DMS153 (cell line): ENCODE data around the gene PCDHA4.
"Not testable (repeated sequence)": the region's sequence is repeated elsewhere in the genome, so short reads cannot be mapped to it uniquely, and the experiment has no call there.

Experiments used
- DNase-seq: peaks from one replicate; lab custom pipeline; 2025; lab: John Stamatoyannopoulos, UW

PCDHA4 gene

DNA sequence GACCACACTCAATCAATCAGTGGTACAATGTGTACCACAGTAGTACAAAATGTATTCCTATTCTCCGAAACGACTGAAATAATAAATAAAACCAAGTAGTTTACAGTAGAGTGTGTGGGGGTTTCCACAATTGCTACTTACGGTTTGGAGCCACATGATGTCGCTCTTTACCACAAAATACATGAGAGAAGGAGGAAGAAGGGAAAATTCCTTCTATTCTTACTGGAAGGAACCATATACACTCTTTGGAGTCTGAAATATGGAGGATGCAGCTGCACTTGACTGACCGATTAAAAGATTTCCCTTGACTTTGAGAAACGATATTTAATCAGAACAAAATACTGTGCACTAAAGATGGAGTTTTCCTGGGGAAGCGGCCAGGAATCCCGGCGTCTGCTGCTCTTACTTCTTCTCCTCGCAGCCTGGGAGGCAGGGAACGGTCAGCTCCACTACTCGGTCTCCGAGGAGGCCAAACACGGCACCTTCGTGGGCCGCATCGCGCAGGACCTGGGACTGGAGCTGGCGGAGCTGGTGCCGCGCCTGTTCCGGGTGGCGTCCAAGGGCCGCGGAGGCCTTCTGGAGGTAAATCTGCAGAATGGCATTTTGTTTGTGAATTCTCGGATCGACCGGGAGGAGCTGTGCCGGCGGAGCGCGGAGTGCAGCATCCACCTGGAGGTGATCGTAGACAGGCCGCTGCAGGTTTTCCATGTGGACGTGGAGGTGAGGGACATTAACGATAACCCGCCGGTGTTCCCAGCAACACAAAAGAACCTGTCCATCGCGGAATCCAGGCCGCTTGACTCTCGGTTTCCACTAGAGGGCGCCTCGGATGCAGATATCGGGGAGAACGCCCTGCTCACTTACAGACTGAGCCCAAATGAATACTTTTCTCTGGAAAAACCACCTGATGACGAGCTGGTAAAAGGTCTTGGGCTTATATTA lies at the start of gene PCDHA4:
TSS of gene PCDHA4 (plus strand) at position 235 of the 942 bp plus-strand sequence.
- DNase-seq = no peak

DNA sequence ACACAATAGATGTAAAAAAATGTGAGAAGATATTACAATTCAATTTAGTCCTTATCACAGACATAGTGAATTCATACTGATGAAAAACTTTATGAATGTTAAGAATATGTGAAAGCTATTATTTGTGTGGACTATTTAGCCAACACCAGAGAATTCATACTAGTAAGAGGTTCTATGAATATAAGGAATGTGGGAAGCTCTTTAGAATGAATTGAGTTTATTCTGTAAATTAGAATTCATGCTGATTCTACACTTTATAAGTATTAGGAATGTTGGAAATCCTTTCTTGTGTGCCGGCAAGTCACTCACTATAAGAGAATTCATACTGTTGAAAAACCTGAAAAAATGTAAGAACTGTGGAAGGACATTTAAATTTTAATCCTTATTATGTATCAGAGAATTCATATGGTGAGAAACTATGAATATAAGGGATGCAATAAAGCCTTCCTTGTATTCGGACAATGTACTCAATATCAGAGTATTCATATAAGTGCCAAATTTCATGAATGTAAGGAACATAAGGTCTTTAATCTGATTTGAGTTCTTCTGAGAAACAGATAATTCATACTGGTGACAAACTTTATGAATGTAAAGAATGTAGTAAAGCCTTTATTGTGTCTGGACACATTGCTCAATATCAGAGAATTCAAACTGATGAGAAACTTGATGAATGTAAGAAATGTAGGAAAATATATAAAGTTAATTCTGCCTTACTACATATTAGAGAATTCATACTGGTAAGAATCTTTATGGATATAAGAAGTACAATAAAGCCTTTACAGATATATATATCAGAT lies 42.5 kb upstream of the PCDHA4 start:
- DNase-seq = no peak

DNA sequence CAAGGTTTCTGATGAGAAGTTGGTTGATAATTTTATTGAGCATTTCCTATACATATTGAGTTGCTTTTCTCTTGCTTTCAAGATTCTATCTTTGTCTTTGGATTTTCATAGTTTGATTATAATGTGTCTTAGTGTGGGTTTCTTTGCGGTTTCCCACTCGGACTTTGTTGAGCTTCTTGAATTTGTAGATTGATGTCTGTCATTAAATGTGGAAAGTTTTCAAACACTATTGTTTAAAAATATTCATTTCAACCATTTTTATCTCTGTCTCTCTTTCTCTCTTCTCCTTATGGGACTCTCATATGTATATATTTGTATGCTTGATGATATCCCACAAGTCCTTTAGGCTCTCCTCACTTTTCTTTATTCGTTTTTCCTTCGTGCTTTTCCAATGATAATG lies 39.4 kb upstream of the PCDHA4 start:
- no peak for DNase-seq

DNA sequence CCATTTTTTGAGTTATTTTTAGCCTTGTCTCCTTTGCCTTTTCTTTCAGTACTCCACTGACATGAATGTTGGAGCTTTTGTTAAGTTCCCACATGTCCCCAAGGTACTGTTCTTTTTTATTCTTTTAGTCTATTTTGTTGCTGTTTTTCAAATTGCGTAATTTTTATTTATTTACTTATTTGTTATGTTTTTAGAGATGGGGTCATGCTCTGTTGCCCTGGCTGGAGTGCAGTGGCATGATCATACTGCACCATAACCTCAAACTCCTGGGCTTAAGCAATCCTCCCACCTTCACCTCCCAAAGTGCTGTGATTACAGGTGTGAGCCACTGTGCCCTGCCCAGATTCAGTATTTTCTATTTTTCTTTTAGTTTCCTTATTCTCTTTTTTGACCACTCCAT lies 26.4 kb upstream of the PCDHA4 start:
- no peak for DNase-seq

DNA sequence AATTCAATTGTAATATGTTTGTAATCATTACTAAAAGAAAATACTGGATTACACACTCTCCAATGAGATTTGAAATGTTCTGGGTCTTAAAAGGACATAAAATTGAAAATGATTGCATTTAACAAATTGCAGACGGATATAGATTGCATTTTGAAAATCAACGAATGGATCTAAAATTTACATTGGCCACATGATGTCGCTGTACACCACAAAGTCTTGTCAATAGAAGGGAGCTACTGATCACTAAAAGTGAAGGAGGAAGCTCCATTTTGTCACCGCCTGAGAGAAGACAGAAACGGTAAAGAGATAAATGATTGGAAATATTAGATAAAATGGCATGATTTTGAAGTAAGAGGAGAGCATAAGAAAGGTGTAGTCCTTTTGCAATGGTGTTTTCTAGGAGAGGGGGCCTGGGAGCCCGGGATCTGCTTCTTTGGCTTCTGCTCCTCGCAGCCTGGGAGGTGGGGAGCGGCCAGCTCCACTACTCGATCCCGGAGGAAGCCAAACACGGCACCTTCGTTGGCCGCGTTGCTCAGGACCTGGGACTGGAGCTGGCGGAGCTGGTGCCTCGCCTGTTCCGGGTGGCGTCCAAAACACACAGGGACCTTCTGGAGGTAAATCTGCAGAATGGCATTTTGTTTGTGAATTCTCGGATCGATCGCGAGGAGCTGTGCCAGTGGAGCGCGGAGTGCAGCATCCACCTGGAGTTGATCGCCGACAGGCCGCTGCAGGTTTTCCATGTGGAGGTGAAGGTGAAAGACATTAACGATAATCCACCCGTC lies 20.8 kb upstream of the PCDHA4 start, which contains the start of gene PCDHA1:
TSS of gene PCDHA1 (plus strand) at position 236 of the 782 bp plus-strand sequence.
- DNase-seq = no peak

DNA sequence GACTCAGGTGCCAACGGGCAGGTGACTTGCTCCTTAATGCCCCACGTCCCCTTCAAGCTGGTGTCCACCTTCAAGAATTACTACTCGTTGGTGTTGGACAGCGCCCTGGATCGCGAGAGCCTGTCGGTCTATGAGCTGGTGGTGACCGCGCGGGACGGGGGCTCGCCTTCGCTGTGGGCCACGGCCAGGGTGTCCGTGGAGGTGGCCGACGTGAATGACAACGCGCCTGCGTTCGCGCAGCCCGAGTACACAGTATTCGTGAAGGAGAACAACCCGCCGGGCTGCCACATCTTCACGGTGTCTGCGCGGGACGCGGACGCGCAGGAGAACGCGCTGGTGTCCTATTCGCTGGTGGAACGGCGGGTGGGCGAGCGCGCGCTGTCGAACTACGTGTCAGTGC lies 19.4 kb upstream of the PCDHA4 start:
- not testable (repeated sequence) for DNase-seq

DNA sequence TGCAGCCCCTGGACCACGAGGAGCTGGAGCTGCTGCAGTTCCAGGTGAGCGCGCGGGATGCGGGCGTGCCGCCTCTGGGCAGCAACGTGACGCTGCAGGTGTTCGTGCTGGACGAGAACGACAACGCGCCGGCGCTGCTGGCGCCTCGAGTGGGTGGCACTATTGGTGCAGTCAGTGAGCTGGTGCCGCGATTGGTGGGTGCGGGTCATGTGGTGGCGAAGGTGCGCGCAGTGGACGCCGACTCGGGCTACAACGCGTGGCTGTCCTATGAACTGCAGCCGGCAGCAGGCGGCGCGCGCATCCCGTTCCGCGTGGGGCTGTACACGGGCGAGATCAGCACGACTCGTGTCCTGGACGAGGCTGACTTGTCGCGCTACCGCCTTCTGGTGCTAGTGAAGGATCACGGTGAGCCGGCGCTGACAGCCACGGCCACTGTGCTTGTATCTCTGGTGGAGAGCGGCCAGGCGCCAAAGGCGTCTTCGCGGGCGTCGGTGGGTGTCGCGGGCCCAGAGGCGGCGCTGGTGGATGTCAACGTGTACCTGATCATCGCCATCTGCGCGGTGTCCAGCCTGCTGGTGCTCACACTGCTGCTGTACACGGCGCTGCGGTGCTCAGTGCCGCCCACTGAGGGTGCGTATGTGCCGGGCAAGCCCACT lies 18.9 kb upstream of the PCDHA4 start:
- not testable (repeated sequence) for DNase-seq

DNA sequence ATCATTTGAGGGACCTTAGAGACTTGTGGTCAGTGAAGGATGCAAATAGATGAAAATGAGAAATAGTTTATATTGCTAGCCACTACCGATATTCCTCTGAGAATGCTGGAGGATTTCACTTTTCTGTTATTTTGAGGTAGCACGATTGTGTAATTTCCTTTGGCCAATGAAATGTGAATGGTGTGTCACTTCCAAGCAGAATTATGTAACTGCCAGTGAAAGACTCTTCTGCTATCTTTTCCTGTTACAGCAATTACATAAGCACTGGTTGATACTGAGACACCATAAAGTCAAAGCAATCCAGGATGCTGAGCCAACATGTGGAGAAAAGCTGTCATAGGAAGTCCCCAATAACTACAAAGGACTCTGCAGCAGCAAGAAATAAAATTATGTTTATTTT lies 15.8 kb upstream of the PCDHA4 start:
- no peak for DNase-seq

DNA sequence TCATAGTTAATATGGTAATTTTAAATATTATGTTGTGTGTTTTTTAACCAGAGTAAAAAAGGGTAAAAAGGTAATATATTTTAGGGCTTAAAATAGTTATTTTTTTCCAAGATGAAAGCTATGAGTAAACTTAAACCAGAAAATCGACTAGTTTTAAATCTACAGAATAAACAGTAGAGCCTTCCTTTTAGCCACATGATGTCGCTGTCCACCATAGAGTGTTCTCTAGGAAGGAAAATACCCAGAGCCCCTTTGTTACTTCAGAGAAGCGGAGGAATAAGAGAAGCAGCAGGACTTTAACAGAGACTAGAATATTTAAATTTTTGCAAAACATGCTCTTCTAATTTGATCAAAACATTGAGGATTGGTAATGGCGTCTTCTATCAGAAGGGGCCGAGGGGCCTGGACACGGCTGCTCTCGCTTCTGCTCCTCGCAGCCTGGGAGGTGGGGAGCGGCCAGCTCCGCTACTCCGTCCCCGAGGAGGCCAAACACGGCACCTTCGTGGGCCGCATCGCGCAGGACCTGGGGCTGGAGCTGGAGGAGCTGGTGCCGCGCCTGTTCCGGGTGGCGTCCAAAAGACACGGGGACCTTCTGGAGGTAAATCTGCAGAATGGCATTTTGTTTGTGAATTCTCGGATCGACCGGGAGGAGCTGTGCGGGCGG lies 12.1 kb upstream of the PCDHA4 start, which contains the start of gene PCDHA2:
TSS of gene PCDHA2 (plus strand) at position 258 of the 664 bp plus-strand sequence.
- no peak for DNase-seq

DNA sequence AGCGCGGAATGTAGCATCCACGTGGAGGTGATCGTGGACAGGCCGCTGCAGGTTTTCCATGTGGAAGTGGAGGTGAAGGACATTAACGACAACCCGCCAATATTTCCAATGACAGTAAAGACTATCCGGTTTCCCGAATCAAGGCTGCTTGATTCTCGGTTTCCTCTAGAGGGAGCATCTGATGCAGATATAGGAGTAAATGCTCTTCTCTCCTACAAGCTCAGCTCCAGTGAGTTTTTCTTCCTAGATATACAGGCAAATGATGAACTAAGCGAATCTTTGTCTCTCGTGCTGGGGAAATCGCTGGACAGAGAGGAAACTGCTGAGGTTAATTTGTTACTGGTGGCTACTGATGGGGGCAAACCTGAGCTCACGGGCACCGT lies 11.6 kb upstream of the PCDHA4 start:
- DNase-seq = no peak

DNA sequence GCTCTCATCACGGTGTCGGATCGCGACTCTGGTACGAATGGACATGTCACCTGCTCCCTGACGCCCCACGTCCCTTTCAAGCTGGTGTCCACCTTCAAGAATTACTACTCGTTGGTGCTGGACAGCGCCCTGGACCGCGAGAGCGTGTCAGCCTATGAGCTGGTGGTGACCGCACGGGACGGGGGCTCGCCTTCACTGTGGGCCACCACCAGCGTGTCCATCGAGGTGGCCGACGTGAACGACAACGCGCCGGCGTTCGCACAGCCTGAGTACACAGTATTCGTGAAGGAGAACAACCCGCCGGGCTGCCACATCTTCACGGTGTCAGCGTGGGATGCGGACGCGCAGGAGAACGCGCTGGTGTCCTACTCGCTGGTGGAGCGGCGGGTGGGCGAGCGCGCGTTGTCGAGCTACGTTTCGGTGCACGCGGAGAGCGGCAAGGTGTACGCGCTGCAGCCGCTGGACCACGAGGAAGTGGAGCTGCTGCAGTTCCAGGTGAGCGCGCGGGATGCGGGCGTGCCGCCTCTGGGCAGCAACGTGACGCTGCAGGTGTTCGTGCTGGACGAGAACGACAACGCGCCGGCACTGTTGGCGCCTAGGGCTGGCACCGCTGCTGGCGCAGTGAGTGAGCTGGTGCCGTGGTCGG lies 10.7 kb upstream of the PCDHA4 start:
- not testable (repeated sequence) for DNase-seq

DNA sequence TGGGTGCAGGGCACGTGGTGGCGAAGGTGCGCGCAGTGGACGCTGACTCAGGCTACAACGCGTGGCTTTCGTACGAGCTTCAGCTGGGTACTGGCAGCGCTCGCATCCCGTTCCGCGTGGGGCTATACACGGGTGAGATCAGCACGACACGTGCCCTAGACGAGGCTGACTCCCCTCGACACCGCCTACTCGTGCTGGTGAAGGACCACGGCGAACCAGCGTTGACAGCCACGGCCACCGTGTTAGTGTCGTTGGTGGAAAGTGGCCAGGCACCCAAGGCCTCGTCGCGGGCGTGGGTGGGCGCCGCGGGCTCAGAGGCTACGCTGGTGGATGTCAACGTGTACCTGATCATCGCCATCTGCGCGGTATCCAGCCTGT lies 10.2 kb upstream of the PCDHA4 start:
- DNase-seq = no peak

DNA sequence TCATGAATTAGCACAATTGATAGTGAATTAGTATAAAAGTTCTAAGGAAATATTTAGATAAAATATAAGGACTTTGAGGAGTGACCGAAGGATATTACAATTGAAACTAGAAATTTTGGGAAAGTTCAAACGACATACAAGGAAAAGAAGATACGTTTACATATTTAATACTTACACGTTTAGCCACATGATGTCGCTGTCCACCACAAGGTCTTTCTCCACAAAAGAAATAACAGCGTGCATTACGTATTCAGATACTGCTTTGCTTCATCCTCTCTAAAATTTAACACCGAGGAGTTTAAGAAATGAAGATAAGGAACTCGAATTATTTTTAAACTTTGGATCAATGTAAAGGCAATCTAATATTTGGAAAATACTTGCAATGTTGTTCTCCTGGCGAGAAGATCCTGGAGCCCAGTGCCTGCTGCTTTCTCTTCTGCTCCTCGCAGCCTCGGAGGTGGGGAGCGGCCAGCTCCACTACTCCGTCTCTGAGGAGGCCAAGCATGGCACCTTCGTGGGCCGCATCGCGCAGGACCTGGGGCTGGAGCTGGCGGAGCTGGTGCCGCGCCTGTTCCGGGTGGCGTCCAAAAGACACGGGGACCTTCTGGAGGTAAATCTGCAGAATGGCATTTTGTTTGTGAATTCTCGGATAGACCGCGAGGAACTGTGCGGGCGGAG lies 5.9 kb upstream of the PCDHA4 start, which contains the start of gene PCDHA3:
TSS of gene PCDHA3 (plus strand) at position 242 of the 678 bp plus-strand sequence.
- no peak for DNase-seq

DNA sequence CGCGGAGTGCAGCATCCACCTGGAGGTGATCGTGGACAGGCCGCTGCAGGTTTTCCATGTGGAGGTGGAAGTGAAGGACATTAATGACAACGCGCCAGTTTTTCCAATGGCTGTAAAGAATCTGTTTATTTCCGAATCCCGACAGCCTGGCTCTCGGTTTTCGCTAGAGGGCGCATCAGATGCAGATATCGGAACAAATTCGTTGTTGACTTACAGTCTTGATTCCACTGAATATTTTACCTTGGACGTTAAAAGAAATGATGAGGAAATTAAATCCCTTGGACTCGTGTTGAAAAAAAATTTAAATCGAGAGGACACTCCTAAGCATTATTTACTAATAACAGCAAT lies 5.4 kb upstream of the PCDHA4 start:
- no peak for DNase-seq

DNA sequence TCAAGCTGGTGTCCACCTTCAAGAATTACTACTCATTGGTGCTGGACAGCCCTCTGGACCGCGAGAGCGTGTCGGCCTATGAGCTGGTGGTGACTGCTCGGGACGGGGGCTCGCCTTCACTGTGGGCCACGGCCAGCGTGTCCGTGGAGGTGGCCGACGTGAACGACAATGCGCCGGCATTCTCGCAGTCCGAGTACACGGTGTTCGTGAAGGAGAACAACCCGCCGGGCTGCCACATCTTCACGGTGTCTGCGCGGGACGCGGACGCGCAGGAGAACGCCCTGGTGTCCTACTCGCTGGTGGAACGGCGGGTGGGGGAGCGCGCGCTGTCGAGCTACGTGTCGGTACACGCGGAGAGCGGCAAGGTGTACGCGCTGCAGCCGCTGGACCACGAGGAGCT lies 4.5 kb upstream of the PCDHA4 start:
- not testable (repeated sequence) for DNase-seq

DNA sequence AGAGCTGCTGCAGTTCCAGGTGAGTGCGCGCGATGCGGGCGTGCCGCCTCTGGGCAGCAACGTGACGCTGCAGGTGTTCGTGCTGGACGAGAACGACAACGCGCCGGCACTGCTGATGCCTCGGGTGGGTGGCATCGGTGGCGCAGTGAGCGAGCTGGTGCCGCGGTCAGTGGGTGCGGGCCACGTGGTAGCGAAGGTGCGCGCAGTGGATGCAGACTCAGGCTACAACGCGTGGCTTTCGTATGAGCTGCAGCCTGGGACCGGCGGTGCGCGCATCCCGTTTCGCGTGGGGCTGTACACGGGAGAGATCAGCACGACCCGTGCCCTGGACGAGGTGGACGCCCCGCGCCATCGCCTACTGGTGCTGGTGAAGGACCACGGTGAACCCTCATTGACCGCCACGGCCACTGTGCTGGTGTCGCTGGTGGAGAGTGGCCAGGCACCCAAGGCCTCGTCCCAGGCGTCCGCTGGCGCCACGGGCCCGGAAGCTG lies 4.0 kb upstream of the PCDHA4 start:
- no peak for DNase-seq

DNA sequence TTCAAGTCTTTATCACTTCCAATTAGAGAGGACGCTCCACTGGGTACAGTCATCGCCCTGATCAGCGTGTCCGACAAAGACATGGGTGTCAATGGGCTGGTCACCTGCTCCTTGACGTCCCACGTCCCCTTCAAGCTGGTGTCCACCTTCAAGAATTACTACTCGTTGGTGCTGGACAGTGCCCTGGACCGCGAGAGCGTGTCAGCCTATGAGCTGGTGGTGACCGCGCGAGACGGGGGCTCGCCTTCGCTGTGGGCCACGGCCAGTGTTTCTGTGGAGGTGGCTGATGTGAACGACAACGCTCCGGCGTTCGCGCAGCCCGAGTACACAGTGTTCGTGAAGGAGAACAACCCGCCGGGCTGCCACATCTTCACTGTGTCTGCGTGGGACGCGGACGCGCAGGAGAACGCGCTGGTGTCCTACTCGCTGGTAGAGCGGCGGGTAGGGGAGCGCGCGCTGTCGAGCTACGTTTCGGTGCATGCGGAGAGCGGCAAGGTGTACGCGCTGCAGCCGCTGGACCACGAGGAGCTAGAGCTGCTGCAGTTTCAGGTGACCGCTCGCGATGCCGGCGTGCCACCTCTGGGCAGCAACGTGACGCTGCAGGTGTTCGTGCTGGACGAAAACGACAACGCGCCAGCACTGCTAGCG lies 1.5 kb downstream of the PCDHA4 start:
- not testable (repeated sequence) for DNase-seq

DNA sequence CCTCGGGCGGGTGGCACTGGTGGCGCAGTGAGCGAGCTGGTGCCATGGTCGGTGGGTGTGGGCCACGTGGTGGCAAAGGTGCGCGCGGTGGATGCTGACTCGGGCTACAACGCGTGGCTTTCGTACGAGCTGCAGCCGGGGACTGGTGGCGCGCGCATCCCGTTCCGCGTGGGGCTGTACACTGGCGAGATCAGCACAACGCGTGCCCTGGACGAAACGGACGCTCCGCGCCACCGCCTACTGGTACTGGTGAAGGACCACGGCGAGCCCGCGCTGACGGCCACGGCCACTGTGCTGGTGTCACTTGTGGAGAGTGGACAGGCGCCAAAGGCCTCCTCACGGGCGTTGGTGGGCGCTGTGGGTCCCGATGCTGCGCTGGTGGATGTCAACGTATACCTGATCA lies 2.0 kb downstream of the PCDHA4 start:
- DNase-seq = no peak
